Fibroblast of skin of scalp (primary cell): ENCODE data around the gene FGD3.
A peak's percentile ranks its signal among the peaks of the same experiment; 100 is the strongest.

Experiments used
- DNase-seq: peaks from one replicate; pipeline ENCODE4 v3.0.0-alpha.2; 2013

Gene FGD3

DNA sequence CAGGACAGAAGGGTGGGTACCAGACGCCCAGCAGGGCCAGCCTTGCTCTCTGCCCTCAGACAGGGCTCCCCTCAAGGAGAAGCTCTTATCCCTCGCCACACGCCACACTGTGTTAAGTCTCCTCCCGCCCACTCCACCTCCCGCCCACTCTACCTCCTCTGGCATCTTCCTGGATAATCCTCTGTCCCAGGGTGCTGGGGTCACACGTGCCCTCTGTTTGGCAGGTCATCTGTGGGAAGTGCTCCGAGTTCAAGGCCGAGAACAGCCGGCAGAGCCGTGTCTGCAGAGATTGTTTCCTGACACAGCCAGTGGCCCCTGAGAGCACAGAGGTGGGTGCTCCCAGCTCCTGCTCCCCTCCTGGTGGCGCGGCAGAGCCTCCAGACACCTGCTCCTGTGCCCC lies 85.2 kb downstream of the FGD3 start:
- DNase-seq, result no peak

DNA sequence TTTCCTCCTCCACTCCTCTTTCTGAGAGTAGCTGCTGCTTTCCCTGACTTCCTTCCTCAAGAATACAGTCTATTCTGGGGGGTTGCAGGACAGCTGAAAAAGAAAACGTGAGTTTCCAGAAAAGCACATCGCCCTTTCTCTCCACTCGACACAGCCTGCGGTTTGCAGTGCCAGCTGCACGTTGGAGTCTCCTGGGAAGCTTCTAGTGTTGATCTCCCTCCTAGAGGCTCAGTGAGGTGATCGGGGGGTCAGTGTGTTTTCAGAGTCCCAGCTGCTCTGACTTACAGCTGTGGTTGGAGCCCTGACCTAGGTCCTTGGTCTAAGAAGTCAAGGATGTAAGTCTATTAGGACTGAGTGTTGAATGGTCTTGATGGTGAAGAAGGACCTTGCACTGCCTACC lies 86.2 kb downstream of the FGD3 start:
- DNase-seq, result no peak

DNA sequence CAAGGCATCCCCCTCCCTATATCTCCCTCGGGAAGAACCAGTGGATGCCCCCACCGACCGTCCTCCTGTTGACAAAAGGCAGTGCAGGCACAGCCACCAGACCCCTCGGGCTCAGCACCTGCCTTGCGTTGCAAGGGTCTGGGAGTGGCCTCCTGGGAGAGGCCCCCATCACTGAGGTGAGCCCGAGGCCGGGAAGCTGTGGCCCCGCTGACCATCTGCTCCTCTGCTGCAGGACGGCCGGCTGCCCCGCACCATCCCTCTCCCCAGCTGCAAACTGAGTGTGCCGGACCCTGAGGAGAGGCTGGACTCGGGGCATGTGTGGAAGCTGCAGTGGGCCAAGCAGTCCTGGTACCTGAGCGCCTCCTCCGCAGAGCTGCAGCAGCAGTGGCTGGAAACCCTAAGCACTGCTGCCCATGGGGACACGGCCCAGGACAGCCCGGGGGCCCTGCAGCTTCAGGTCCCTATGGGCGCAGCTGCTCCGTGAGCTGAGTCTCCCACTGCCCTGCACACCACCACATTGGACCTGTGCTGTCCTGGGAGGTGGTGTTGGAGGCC lies 87.9 kb downstream of the FGD3 start:
- no peak for DNase-seq

DNA sequence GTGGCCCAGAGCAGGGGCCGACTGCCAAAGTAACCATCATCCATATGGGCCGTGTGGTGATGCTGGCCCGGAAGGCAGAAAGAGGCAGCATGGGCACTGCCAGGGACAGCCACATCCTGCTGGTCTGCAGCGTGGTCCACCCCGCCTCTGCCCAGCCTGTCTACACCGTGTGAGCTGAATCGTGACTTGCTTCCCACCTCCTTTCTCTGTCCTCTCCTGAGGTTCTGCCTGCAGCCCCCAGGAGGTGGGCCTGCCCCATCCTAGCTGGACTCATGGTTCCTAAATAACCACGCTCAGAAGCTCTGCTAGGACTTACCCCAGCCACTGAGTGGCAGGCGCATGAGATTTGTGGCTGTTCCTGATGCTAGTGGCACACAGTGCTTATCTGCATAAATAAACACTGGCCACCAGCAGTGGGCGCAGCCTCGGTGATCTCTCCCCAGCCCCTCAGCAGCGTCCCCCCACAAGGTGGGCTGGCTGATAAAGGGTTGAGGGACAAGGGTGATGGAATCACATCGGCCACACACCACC lies 88.6 kb downstream of the FGD3 start:
- no peak for DNase-seq

DNA sequence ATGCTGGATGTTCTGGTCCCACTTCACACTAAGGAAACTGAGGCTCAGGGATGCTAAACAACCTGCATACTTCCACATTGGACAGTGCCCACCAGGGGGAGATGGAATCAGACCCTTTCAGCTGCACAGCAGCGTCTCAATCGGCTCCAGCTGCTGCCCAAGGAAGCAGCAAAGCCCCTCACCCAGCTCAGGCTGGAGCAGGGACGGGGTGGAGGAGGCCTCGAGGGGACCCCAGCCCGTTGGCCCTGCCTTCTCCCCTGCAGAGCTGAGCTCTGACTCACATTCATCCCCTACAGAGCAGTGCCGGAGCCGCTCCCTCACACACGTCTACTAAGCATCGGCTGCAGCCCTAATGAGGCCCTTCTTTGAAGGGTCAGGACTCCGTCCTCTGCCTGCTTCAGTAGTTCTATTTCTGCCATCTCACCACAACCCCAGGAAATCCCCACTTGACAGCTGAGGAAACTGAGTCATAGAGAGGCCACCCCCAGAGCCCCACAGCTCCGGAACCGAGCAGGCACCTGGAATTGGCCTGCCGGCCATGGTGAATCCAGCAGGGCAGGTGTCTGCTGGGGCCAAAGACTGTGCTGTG lies 89.7 kb downstream of the FGD3 start:
- DNase-seq, result no peak

DNA sequence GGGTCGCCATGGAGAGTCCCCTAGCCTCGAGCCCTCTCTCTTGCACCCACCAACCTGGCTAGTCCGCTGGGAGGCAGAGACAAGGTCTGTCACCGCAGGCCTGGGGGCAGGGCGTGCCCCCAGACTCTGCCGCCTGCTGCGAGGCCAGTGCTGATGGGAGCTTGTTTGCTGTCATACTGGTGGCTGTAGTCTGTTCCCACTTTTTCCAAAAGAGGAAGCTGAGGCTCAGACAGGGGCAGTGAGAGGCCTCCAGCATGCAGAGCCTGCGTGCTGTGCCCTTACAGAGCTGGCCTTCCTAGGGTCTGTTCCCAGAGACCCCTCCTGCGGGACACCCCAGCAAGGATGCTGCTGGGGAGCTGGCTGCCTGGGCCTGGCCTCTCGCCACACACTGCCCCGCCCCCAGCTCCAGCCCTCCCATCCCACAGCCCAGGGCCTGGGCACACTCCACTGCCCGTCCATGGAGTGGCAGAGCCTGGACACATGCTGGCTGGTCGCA lies 90.2 kb downstream of the FGD3 start:
- no peak for DNase-seq

DNA sequence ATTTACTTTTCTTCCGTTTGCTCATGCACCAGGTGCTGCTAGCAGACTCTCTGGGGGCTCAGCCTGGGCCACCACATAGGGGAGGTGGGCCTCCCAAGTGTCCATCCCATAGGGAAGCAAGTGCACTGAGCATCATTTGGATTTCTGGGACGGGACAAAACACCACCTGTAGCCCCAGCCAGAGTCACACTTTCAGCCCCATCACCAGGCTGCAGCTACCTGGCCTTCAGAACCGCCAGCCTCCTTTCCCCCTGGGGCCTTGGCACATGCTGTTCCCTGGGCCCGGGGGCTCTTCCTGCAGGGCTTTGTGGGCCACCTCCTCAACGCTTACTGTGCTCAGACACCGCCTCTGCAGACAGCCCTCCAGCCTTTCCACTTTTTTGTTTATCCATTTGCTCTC lies 91.6 kb downstream of the FGD3 start:
- DNase-seq, result no peak

DNA sequence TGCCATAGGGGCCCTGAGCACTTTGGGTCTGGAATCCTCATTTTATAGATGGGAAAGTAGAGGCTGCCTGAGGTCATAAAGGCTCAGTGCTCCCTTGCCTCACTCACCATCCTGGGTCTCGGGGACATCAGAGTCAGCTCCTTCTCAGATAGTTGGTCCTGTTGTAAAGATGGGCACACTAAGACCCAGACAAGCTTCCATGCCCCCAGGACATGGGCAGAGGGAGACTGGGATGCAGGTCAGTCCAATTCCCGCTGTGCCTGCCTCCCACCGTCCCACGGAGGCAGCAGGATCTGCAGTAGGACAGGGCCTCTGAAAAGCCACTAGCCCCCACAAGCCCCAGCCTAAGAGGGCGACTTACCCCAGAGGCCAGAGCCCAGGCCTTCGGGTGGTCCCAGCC lies 92.1 kb downstream of the FGD3 start:
- DNase-seq, result no peak

DNA sequence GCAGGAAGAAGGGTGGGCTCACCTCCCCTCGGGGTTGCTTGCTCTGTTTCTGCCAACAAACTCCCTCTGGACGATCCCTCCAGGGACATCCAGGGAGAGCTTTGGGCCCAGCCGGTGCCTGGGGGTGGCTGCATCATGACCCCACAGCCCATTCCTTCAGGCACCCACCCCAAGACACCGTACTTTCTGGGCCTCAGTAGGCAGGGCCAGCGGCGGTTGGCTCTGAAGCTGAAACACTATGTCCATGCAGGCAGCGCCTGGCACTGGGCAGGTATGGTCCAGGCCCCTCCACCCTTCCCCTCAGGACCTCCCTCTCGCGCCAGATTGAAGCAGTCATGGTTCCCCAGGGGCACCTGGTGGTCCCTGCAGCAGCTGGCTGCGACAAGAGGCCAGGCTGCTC lies 92.7 kb downstream of the FGD3 start:
- DNase-seq, result no peak

DNA sequence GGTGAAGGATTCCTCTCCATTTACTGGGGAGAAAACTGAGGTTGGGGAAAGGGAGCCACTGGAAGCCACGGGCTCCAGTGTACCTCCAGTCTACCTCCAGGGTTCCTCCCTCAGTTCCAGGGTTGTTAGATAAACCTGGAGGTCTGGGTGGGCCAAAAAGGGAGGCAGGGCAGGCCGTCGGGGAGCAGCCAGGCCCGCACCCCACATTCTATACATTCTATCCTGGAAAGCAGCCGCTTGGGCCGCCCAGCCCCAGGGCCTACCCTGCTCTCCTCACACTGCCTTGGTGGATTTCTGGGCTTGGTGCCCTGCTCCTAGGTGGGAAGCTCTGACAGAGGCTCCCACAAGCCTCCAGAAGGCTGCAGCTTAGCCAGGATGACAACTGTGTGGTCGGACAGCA lies 93.1 kb downstream of the FGD3 start:
- no peak for DNase-seq

DNA sequence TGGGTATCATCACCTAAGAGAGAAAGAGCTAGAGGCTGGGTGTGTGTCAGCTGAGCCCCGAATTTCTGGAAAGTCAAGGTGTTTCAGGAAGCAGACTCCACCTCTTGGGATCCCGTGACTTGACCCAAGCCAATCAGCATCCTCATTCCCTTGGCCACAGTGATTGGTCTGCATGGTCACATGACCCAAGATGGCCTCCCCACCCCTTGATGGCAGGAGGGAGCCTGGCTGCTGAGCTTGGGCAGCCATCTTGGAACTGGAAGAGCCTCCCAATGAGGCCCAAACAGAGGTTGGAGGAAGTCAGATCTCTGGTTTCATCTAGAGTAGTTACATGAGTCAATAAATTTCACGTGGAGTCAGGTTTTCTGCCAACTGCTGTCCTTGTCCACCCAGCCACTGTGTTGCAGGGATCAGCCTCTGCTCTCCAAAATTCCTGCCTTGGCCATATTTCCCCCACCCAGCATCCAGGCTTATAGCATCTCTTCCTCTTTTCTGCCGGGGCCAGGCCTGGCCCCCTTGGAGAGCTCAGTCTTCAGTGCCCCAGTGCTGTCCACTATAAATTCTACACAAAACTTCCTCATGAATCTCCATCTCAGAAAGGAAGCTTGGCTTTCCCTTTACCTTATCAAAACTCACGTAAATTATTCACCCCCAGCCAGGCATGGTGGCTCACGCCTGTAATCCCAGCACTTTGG lies 93.9 kb downstream of the FGD3 start:
- no peak for DNase-seq

DNA sequence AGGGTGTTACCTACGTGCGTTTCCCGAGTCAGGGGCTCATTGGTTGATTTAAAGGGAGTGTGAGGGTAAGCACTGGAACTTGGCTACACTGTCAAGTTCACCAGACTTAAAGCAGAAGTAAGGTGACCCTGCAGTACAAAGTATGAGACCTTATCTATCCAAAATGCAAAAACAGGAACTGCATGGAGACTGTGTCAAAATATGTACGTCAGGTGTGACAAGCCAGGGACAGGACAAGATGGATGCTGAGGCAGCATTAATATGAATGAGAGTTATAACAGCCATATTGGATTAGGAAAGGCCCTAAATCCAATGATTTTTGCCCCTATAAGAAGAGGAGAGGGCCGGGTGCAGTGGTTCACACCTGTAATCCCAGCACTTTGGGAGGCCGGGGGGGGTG lies 95.8 kb downstream of the FGD3 start:
- DNase-seq, result no peak

DNA sequence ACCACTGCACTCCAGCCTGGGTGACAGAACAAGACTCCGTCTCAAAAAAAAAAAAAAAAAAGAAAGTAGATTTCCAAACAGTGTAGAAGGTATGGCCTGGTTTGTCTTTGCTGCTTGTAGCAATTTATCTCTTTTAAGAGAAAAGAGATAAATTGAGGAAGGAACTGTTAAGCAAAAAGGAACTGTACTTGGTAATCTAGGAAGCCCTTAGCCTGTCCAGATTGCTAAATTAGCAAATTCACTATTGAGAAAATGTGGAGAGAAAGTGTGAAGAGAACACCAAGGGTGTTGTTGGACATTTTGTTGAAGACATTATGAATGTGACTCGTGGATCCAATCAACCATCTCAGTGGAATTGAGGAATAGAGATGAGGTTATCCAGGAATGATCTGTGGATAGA lies 98.2 kb downstream of the FGD3 start:
- no peak for DNase-seq

DNA sequence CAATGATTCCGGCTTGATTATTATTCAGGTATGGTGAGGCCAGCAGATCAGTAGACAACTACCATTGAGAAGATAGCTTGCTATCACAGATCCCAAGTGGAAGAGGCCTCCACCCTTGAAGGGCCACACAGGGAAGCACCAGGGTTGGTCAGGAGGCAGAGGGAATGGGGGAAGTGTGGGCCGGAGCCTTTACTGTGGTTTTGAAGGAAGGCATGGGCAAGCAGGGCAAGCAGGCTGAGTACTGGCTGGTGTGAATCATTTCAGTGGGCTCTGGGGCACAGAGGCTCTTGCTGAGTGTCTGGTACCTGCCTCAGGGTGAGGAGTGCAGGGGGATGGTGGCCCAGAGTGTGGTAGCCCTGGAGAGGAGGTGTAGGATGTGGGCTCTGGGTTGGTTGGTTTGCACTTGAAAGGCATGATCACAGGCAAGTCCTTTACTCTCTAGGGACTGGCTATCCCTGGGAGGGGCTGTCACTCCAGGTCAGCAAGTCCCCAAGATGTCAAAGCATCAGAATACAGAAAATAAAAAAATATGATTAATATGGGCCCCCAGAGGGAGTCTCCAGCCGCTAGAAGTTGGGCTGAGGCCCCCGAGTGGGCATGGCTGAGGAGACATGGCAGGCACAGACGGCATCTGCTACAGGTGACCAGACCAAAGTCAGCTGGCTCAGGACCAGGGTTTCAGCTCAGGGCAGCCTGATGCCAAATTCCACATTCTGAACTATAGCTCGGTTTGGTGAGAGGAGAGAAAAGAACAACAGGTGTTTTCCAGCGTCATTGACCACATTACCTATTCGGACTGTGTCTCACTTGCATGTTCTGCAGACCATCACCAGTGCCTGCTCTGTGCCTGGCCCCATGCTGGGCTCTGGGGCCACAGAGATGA lies 101.5 kb downstream of the FGD3 start:
- no peak for DNase-seq

DNA sequence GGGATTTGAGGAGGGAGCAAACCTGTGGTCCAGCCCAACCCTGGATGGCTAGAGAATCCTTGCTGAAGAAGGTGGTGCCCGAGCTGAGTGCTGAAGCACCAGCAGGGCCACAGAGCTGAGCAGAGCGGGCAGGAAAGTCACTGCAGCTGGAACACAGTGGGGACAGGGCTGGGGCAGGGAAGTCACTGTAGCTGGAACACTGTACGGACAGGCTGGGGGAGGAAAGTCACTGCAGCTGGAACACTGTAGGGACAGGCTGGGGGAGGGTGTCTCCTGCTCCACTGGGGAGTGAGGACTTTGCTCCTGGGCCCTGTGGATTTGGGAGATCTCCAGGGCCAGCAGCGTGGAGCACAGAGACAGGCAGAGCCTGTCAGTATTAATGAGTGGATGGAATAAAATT lies 102.2 kb downstream of the FGD3 start:
- DNase-seq, result no peak

DNA sequence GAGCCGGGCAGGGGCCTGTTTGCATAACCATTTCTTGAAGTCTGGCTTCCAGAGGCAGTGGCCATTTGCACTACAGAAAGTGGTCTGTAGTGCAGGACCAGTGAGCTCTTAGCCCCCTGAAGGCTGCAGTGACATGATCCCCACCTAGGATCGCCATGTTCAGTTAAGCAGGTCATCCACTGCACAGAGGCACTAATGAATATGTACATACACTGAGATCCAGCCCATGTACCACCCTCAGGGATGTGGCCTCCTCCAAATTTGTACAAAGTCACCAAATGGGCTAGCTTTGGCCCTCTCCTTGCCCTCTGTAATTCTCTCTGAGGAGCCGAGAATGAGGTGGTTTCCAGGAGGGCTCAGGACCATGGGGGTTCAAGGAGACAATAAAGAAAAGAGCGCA lies 102.9 kb downstream of the FGD3 start:
- DNase-seq, result no peak

DNA sequence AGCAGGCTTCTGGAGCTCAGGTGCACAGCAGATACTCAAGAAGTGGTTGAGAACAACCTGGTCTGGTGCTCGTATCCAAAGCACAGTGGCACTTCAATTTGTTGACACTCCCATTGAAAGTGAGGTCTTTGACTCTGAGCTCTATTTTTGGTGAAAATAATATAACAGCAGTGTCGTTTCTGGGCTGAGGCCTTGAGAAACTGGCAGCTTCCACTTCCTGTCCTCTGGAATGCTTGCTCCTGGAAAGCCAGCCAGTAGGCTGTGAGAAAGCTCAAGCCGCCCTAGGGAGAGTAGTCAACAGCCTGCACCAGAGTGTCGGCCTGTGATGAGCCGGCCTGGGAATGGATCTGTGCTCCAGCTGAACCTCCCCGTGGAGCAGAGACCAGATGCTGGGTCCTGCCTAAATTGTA lies 104.4 kb downstream of the FGD3 start:
- DNase-seq, result peak; percentile 52

DNA sequence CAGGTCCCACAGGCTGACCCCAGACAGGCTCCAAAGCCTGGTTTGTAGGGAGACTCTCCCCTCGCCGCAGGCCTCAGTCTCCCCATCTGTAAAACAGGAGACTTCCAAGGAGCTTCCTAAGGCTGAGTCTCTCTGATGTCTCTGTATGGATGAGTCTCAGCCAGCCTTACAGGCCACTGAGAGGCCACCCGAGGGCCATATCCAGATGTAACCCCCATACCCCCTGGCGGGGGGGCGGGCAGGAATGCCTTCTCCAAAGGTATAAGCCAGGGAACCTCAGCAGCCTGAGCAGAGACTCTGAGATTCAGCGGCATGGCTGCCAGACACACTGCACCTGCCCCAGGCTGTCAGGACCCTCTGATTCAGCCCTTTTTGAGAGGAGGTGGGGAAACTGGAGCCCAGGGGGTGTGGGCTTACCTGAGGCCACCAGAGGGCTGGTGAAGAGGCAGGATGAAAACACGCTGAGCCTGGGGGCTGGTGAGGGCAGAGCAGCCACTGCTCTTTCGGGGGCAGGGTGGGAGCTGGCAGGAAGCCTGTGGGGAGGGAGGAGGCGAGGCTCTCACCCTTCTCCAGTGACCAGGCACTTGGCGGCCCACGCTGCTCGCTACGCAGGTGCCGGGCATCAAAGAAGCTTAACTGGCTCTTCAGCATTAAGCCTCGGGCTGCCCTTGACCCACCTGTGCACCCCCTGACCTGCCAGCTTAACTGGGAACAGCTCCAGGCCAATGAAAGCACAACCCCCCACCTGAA lies 105.6 kb downstream of the FGD3 start:
- DNase-seq, result no peak

DNA sequence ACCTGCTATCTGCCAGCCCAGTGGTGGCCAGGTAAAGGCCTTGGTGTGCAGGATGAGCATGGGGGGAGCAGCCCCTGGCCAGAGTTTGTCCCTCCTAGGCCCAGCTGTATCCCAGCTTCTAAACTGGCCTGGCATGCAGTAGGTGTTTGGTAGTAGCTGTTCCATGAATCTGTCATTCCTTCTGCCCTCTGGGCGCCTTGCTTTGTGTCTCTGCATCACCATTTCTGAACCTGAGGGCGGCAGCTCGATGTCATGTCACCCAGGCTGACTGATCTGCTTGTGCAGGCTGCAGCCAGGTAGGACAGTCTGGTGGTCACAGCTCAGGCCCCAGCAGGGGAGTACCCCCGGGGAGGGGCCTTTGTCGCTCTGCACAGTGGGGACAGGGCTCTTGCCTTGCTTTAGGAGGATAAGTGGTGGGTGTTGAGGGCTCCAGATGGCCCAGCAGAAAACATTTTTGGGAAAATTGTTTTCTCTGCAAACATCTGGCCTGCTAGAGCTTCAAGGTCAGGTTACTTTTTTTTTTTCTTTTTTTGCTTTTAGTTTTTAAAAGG lies 106.5 kb downstream of the FGD3 start:
- DNase-seq, result no peak

DNA sequence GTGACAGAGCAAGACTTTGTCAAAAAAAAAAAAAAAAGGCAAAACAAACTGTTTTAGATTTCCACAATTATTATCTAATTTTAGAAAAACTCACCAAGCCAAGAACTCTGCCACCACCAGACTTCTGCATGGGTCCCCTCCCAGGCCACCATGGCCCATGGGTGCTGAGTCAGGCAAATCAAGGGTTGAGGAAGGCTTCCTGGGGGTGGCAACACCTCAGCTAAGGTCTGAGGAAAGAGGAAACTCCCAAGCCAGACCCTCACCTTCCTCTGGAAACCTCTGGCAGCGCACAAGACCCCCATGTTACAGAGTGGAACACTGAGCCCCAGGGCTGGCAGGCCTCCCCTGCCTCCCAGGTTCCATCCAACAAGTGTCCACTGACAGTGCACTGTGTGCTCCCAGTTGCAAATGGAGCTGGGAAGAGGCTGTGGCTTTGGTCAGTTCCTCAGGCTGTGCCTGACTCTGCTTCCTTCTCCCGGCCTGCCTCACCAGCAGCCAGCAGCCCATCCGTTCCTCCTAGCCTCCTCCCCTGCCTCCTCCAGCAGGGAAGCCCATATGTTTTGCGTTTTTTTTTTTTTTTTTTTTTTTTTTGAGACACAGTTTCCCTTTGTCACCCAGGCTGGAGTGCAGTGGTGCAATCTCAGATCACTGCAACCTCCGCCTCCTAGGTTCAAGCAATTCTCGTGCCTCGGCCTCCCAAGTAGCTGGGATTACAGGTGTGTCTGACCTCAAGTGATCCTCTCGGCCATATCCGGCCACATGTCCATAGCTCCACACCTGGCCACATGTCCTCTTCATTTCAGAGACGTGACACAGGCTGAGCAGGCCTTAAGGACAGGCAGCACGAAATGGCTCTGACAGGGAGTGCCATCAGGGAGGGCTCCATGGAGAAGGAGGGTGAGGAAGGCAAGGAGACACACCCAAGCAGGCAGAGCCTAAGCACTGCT lies 107.7 kb downstream of the FGD3 start:
- DNase-seq, result no peak
